HEK293T (cell line): ENCODE data around the gene LSAMP.

Source experiments
- CTCF ChIA-PET: fragments of 350-600 bp; formaldehyde crosslinking; extraction: SDS; loops from one replicate; lab custom pipeline; 2021; ENCODE audit warnings: antibody characterized with exemption, inconsistent platforms; lab: Yijun Ruan, JAX
- POLR2A ChIA-PET: fragments of 350-600 bp; formaldehyde crosslinking; extraction: SDS; loops from one replicate; lab custom pipeline; 2020; ENCODE audit warnings: antibody characterized with exemption, inconsistent platforms; lab: Yijun Ruan, JAX
- DNase-seq: peaks from one replicate; pipeline ENCODE4 v3.0.0; 2012; ENCODE audit warnings: mixed read lengths; ENCODE audit errors: extremely low spot score
- ARNT ChIP-seq: fragments of 450-650 bp; IDR thresholded peaks from 2 replicates; pipeline ENCODE4 v1.6.1; 2017; ENCODE audit warnings: mild to moderate bottlenecking
- BHLHE40 ChIP-seq: fragments of 450-650 bp; IDR thresholded peaks from 2 replicates; pipeline ENCODE4 v1.6.1; 2016; ENCODE audit warnings: mild to moderate bottlenecking, moderate library complexity, borderline replicate concordance
- CTBP1 ChIP-seq: fragments of 450-650 bp; IDR thresholded peaks from 2 replicates; pipeline ENCODE4 v1.6.1; 2016; ENCODE audit warnings: borderline replicate concordance
- ELF4 ChIP-seq: fragments of 450-650 bp; IDR thresholded peaks from 2 replicates; pipeline ENCODE4 v1.6.1; 2017; ENCODE audit warnings: antibody characterized with exemption
- FOXA1 ChIP-seq: fragments of 450-650 bp; IDR thresholded peaks from 2 replicates; pipeline ENCODE4 v1.6.1; 2016; ENCODE audit warnings: mild to moderate bottlenecking
- FOXK2 ChIP-seq: fragments of 450-650 bp; IDR thresholded peaks from 2 replicates; pipeline ENCODE4 v1.6.1; 2016; ENCODE audit warnings: mild to moderate bottlenecking
- FOXM1 ChIP-seq: fragments of 450-650 bp; IDR thresholded peaks from 2 replicates; pipeline ENCODE4 v1.6.1; 2017; ENCODE audit warnings: mild to moderate bottlenecking, borderline replicate concordance
- HDGF ChIP-seq: fragments of 450-650 bp; IDR thresholded peaks from 2 replicates; pipeline ENCODE4 v1.6.1; 2017; ENCODE audit warnings: antibody characterized with exemption, borderline replicate concordance
- L3MBTL2 ChIP-seq: fragments of 450-650 bp; conservative IDR thresholded peaks from 2 replicates; pipeline ENCODE4 v1.6.1; 2016; ENCODE audit warnings: mild to moderate bottlenecking
- LEF1 ChIP-seq: fragments of 450-650 bp; IDR thresholded peaks from 2 replicates; pipeline ENCODE4 v1.6.1; 2017; ENCODE audit warnings: mild to moderate bottlenecking, borderline replicate concordance
- NFRKB ChIP-seq: fragments of 450-650 bp; IDR thresholded peaks from 2 replicates; pipeline ENCODE4 v1.6.1; 2016; ENCODE audit warnings: mild to moderate bottlenecking, moderate library complexity
- PKNOX1 ChIP-seq: fragments of 450-650 bp; IDR thresholded peaks from 2 replicates; pipeline ENCODE4 v1.6.1; 2016
- SP1 ChIP-seq: fragments of 450-650 bp; IDR thresholded peaks from 2 replicates; pipeline ENCODE4 v1.6.1; 2017
- SUZ12 ChIP-seq: fragments of 450-650 bp; IDR thresholded peaks from 2 replicates; pipeline ENCODE4 v1.6.1; 2016; ENCODE audit warnings: mild to moderate bottlenecking
- TARDBP ChIP-seq: fragments of 450-650 bp; IDR thresholded peaks from 2 replicates; pipeline ENCODE4 v1.6.1; 2016
- ZNF384 ChIP-seq: fragments of 450-650 bp; IDR thresholded peaks from 2 replicates; pipeline ENCODE4 v1.6.1; 2016

LSAMP gene

GRCh38 chr3:115860766-115861165 lies 584.5 kb downstream of the LSAMP start:
- ChIA-PET CTCF (no interaction called here), POLR2A (no interaction called here)
- no peak for DNase-seq
- no peak for TF ChIP-seq FOXK2
- TF ChIP-seq FOXA1 = no peak
- TF ChIP-seq TARDBP = no peak
- TF ChIP-seq ELF4 = no peak
- TF ChIP-seq ARNT = no peak
- TF ChIP-seq CTBP1 = no peak
- no peak for TF ChIP-seq SP1

- CTCF ChIA-PET = no interaction called here
- TF ChIP-seq SP1 (no peak), ZNF384 (no peak), ARNT (no peak), FOXK2 (no peak), FOXM1 (no peak), NFRKB (no peak), FOXA1 (no peak), TARDBP (no peak), ELF4 (no peak), BHLHE40 (no peak), PKNOX1 (no peak), SUZ12 (no peak), L3MBTL2 (no peak)
- POLR2A ChIA-PET = no interaction called here
- DNase-seq = no peak
Observed at GRCh38 chr3:115859002-115859807, 586.1 kb downstream of the LSAMP start.

- ChIA-PET CTCF (no interaction called here), POLR2A (no interaction called here)
- TF ChIP-seq BHLHE40 = no peak
- no peak for TF ChIP-seq SP1
- TF ChIP-seq ZNF384 = no peak
- no peak for TF ChIP-seq PKNOX1
- TF ChIP-seq LEF1 = no peak
- TF ChIP-seq CTBP1 = no peak
- TF ChIP-seq NFRKB = no peak
- TF ChIP-seq ELF4 = no peak
- TF ChIP-seq HDGF = no peak
- TF ChIP-seq ARNT = no peak
- no peak for TF ChIP-seq L3MBTL2
- no peak for TF ChIP-seq FOXA1
- TF ChIP-seq TARDBP = no peak
- TF ChIP-seq FOXK2 = no peak
- TF ChIP-seq SUZ12 = no peak
- no peak for TF ChIP-seq FOXM1
- no peak for DNase-seq
Observed at GRCh38 chr3:115857518-115858136, 587.7 kb downstream of the LSAMP start.

GRCh38 chr3:115855911-115856310 lies 589.4 kb downstream of the LSAMP start:
- ChIA-PET CTCF (interaction anchor here (0.6 to 1.1 kb wide), 2 partner anchors 11 to 1990 kb away, joined by 3 to 4 read pairs; no protein-coding TSS in a partner anchor), POLR2A (no interaction called here)
- no peak for DNase-seq
- TF ChIP-seq ARNT = no peak
- no peak for TF ChIP-seq FOXK2
- TF ChIP-seq PKNOX1 = no peak
- no peak for TF ChIP-seq HDGF
- no peak for TF ChIP-seq SP1
- TF ChIP-seq SUZ12 = no peak
- no peak for TF ChIP-seq L3MBTL2
- TF ChIP-seq ELF4 = no peak
- TF ChIP-seq LEF1 = no peak

GRCh38 chr3:115853104-115853503 lies 592.2 kb downstream of the LSAMP start:
- TF ChIP-seq FOXA1 = no peak
- TF ChIP-seq BHLHE40 = no peak
- no peak for TF ChIP-seq HDGF
- no peak for TF ChIP-seq FOXK2
- TF ChIP-seq PKNOX1 = no peak
- TF ChIP-seq CTBP1 = no peak
- no peak for TF ChIP-seq SUZ12
- no peak for TF ChIP-seq TARDBP
- no peak for TF ChIP-seq ARNT
- TF ChIP-seq NFRKB = no peak
- no peak for TF ChIP-seq ELF4
- TF ChIP-seq SP1 = no peak
- ChIA-PET POLR2A (no interaction called here), CTCF (no interaction called here)
- no peak for DNase-seq
